ENCODE data around the gene PPM1H. TPM values are rescaled to one million over a fixed set of nuclear protein-coding genes. Genes with fewer than 3 reads are reported as not detected.

PPM1H gene
- total and polyA plus RNA-seq, 10 of the 15 experiments (the other 5 are each of a cell fraction or from before 2014, with no cell fraction given) = 0.11 to 0.83 (median 0.49) TPM

- TF ChIP-seq PML (IDR thresholded peaks at IDR 0.05; ENCODE audit: low read length) = no peak
- TF ChIP-seq YBX1 (IDR thresholded peaks at IDR 0.05) = no peak
- no peak for TF ChIP-seq RAD21 (IDR thresholded peaks at IDR 0.05; ENCODE audit: insufficient read depth, low read depth, low read length)
- no peak for TF ChIP-seq ZNF592 (IDR thresholded peaks at IDR 0.05)
- TF ChIP-seq ETV6 (conservative IDR thresholded peaks at IDR 0.05 in 1 of 2, IDR thresholded peaks at IDR 0.05 in 1 of 2; ENCODE audit: borderline replicate concordance in 1 of 2, low read depth in 1 of 2) = no peak
- TF ChIP-seq FOXM1 (IDR thresholded peaks at IDR 0.05; ENCODE audit: low read depth, low read length) = no peak
- no peak for TF ChIP-seq FOS (IDR thresholded peaks at IDR 0.05; ENCODE audit: borderline replicate concordance, extremely low read depth, insufficient read length)
Observed at GRCh38 chr12:62717643-62718042, 217.3 kb downstream of the PPM1H start (continued).

- H3K4me1 ChIP-seq (ENCODE audit: control insufficient read depth, insufficient read depth, low read length) = no peaks in the 10 kb centered on the region
- ChIA-PET POLR2A (no interaction called here), CTCF (interaction anchor here (0.8 to 1.4 kb wide), 3 partner anchors 12 to 33 kb away, joined by 3 read pairs; no protein-coding TSS in a partner anchor), RAD21 (ENCODE audit: unreplicated experiment) (no interaction called here), SMC1A (ENCODE audit: uncharacterized antibody, unreplicated experiment) (no interaction called here)
- no peaks in the 10 kb centered on the region for H3K27me3 ChIP-seq (replicated peaks in 1 of 2; ENCODE audit: control insufficient read depth in 2 of 2, insufficient read depth in 2 of 2, low read length in 1 of 2)
- no peak overlapping the region for H3K4me2 ChIP-seq (ENCODE audit: control insufficient read depth, insufficient read depth)
- intact Hi-C loops (cut with micrococcal nuclease; ENCODE audit: unreplicated experiment) (no loop called here), in situ Hi-C loops (cut with MboI) (no loop called here)
- no peak for ATAC-seq
- no peak for DNase-seq (ENCODE audit: low read depth, low spot score)
- H3K79me2 ChIP-seq (ENCODE audit: control insufficient read depth, insufficient read depth, low read length) = no peaks in the 10 kb centered on the region
- no peaks in the 10 kb centered on the region for H4K20me1 ChIP-seq (ENCODE audit: control insufficient read depth, insufficient read depth)
- no peak overlapping the region for H3K9ac ChIP-seq (ENCODE audit: control insufficient read depth, insufficient read depth, low read length)
- H2AFZ ChIP-seq (ENCODE audit: control insufficient read depth, low read depth, low read length) = no peak overlapping the region
- H3K27ac ChIP-seq (ENCODE audit: control insufficient read depth, insufficient read depth) = no peak overlapping the region
- no peaks in the 10 kb centered on the region for H3K36me3 ChIP-seq (ENCODE audit: control insufficient read depth in 2 of 2, insufficient read depth in 2 of 2, low read length in 1 of 2)
- FAIRE-seq = no peak
- no TSS peak for BruUV-seq (replicated peaks)
- TF ChIP-seq CEBPB (IDR thresholded peaks at IDR 0.05; ENCODE audit: borderline replicate concordance in 1 of 2, low read depth in 2 of 2, low read length in 2 of 2) (no peak), RAD21 (IDR thresholded peaks at IDR 0.05; ENCODE audit: insufficient read depth, low read depth, low read length) (no peak), MTA2 (IDR thresholded peaks at IDR 0.05; ENCODE audit: low read depth) (no peak), WRNIP1 (IDR thresholded peaks at IDR 0.05; ENCODE audit: borderline replicate concordance, low read depth, low read length) (no peak), ZNF207 (IDR thresholded peaks at IDR 0.05; ENCODE audit: borderline replicate concordance) (no peak), POLR2A (IDR thresholded peaks at IDR 0.05; ENCODE audit: low read depth, low read length) (no peak), ZNF384 (IDR thresholded peaks at IDR 0.05; ENCODE audit: borderline replicate concordance, low read depth, low read length) (no peak), NR2C1 (IDR thresholded peaks at IDR 0.05) (no peak)
- no peaks in the 10 kb centered on the region for H3K9me3 ChIP-seq (replicated peaks; ENCODE audit: control insufficient read depth, insufficient read depth, low read length)
- no peak overlapping the region for H3K4me3 ChIP-seq
- 47% methylated on average over 5 of the region's 5 CpGs for WGBS (ENCODE audit: insufficient coverage, insufficient replicate concordance, low lambda C conversion rate, missing lambda C conversion rate)
Observed at GRCh38 chr12:62716866-62717525, 218.0 kb downstream of the PPM1H start.

All from GM12878 (cell line).